Panc1 (cell line): ENCODE results near the gene BRD1. TPM values are rescaled to one million over a fixed set of nuclear protein-coding genes. Genes with fewer than 3 reads are reported as not detected.

Experiments used
- ATAC-seq: fragments of 200-7000 bp; cut with Tn5 transposase; 2 replicates; pipeline ENCODE4 v1.9.1; 2020; ENCODE audit warnings: mild to moderate bottlenecking, moderate library complexity
- BruUV-seq: library from RNA; stranded (reverse); fragments of 400-500 nt; replicated peaks from 2 replicates; lab custom pipeline; 2021; lab: Mats Ljungman, UMichigan
- CTCF ChIA-PET: fragments of 300-600 bp; sonication (Branson Sonifier 250); formaldehyde crosslinking; loops from one replicate; lab custom pipeline; 2022; ENCODE audit warnings: antibody characterized with exemption; lab: Charles Lee
- POLR2A ChIA-PET: fragments of 300-600 bp; sonication (Branson Sonifier 250); formaldehyde crosslinking; loops from one replicate; lab custom pipeline; 2022; ENCODE audit warnings: antibody characterized with exemption; lab: Charles Lee
- DNase-seq: peaks from one replicate; pipeline ENCODE4 v3.0.0-alpha.2; 2010; ENCODE audit warnings: low read depth, low spot score
- H3K27ac ChIP-seq: 2 replicates; pipeline ENCODE4 v1.5.1; 2011; ENCODE audit warnings: mild to moderate bottlenecking, low read length, inconsistent platforms
- H3K27me3 ChIP-seq: fragments of 200-500 bp; sonication (Bioruptor generic); 2 replicates; pipeline ENCODE4 v1.6.0; 2014; ENCODE audit warnings: low read length, inconsistent platforms; ENCODE audit not compliant: control insufficient read depth, insufficient read depth
- H3K36me3 ChIP-seq: fragments of 200-500 bp; sonication (Bioruptor generic); 2 replicates; pipeline ENCODE4 v1.5.1; 2014; ENCODE audit warnings: inconsistent platforms, mild to moderate bottlenecking, low read length, moderate library complexity; ENCODE audit not compliant: control insufficient read depth, insufficient read depth
- H3K4me1 ChIP-seq: 2 replicates; pipeline ENCODE4 v1.5.1; 2011; ENCODE audit warnings: inconsistent platforms, mild to moderate bottlenecking, low read length, moderate library complexity; ENCODE audit not compliant: control insufficient read depth, insufficient read depth
- H3K4me3 ChIP-seq, 2 experiments: 2 replicates each; pipeline ENCODE4 v1.5.1; 2011 to 2012; ENCODE audit warnings: low read depth in 2 of 2, low read length in 2 of 2, mild to moderate bottlenecking in 2 of 2, inconsistent platforms in 1 of 2, moderate library complexity in 1 of 2
- H3K9me3 ChIP-seq: fragments of 200-500 bp; sonication (Bioruptor generic); 2 replicates; pipeline ENCODE4 v1.5.1; 2014; ENCODE audit warnings: low read depth, mild to moderate bottlenecking, inconsistent platforms, low read length, moderate library complexity; ENCODE audit not compliant: control insufficient read depth, insufficient read depth
- POLR2AphosphoS5 ChIP-seq: IDR thresholded peaks from 2 replicates; pipeline ENCODE4 v1.6.1; 2012; ENCODE audit warnings: mild to moderate bottlenecking, low read depth, low read length, moderate library complexity
- SIN3A ChIP-seq: IDR thresholded peaks from 2 replicates; pipeline ENCODE4 v1.6.1; 2012; ENCODE audit warnings: low read depth, mild to moderate bottlenecking, low read length, moderate library complexity, borderline replicate concordance; ENCODE audit not compliant: insufficient read depth
- TCF7L2 ChIP-seq: IDR thresholded peaks from 2 replicates; pipeline ENCODE4 v1.6.1; 2011; ENCODE audit warnings: mild to moderate bottlenecking, low read depth, low read length, inconsistent platforms
- in situ Hi-C: cut with HindIII; loops from 2 replicates; pipeline ENCODE4 v1.10.0; 2016; ENCODE audit warnings: low sequenced_read_pairs, low pct_unique_long_range_greater_than_20kb
- intact Hi-C: fragments of 100-400 bp; cut with micrococcal nuclease; formaldehyde crosslinking; loops from one replicate; pipeline ENCODE4 v1.10.0; 2022; ENCODE audit not compliant: unreplicated experiment
- total RNA-seq: library from RNA; stranded (reverse); gene quantifications from one replicate; pipeline ENCODE4 v1.2.1, GENCODE V29; 2021; ENCODE audit not compliant: unreplicated experiment
- TF ChIP-seq, protein P1 (sequence below): fragments of 450-650 bp; IDR thresholded peaks from 2 replicates; pipeline ENCODE4 v1.5.1; 2017; ENCODE audit warnings: mild to moderate bottlenecking
- TF ChIP-seq, protein P2 (sequence below), 2 experiments: IDR thresholded peaks; 2 replicates each; pipeline ENCODE4 v1.6.1; 2011 to 2012; ENCODE audit warnings: low read depth in 2 of 2, control low read depth in 1 of 2, low read length in 1 of 2, mild to moderate bottlenecking in 1 of 2, moderate library complexity in 1 of 2; ENCODE audit not compliant: insufficient read depth in 1 of 2

Gene BRD1
- total RNA-seq, 1 experiment from 2014 or later = 24.0 TPM

DNA sequence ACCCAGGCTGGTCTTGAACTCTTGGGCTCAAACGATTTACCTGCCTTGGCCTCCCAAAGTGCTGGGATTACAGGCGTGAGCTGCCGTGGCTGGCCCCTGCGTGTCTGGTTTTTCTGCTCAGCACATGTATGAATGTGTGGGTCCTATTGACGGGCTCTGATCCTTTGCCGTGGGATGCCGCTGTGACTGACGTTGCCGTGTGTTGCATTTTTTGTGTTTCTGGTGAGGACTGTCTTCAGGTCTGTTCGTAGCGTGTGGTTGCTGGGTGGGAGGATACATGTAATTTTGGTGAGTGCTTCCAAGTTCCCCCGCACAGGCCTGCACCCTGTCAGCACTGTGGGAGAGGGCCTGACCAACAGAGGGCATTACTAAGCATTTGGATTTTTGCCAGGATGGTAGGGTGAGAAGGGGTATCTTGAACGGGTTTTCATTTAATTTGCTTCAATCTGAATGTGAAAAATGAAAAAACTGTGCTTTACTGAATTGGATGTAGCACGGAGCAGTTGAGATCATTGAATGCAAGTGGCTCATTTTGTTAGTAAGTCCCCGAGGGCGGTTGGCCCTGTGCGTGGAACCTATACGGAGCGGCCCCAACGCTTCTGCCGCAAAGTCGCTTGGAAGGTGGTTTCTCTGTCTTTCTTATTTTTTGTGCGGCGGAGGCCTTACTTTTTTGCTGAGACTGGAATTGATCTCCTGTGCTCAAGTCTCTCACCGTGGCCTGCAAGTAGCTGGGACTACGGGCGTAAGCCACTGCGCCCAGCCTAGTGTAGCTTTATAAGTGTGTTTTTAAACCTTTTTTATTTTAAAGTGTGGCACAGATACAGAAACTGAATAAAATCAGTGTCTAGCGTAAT is 34.2 kb upstream of the BRD1 start:
- Histone ChIP-seq H3K9me3 (peaks cover 8% of the 10 kb centered on the region; the same call in 1 of the 2 replicates), H3K27me3 (no peaks in the 10 kb centered on the region), H3K27ac (no peak overlapping the region), H3K4me1 (peaks cover 13% of the 10 kb centered on the region), H3K4me3 (no peak overlapping the region), H3K36me3 (no peaks in the 10 kb centered on the region)
- in situ Hi-C loops (no loop called here), intact Hi-C loops (no loop called here)
- ATAC-seq (no peak), DNase-seq (no peak)
- ChIA-PET CTCF (interaction anchor here (0.6 kb wide), 1 partner anchor 9 kb away, joined by 5 read pairs; no protein-coding TSS in a partner anchor), POLR2A (no interaction called here)
- TF ChIP-seq TCF7L2 (no peak), SIN3A (no peak)
- BruUV-seq = TSS peak; percentile 49

DNA sequence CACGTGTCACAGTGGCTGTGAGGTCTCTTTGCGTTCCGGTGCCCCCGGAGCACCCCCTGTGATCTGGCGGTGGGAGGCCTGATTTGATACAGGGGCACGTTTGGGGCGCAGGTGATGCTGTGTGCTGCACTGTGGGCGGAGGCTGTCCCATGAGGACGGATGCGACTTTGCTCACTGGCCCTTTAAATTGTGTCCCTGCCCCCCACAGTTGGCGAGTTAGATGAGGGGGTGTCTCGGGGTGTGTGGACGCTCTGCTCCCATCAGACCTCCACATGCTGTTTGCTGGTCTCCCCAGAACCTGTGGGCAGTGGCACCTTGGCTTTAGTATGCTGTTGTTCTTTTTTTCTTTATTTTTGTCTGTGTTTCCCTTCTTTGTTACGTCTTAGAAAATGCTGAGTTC is 31.2 kb upstream of the BRD1 start:
- BruUV-seq = no TSS peak
- POLR2A ChIA-PET = no interaction called here
- TF ChIP-seq SIN3A (no peak), TCF7L2 (no peak), POLR2AphosphoS5 (no peak)
- TF ChIP-seq, protein P1, sequence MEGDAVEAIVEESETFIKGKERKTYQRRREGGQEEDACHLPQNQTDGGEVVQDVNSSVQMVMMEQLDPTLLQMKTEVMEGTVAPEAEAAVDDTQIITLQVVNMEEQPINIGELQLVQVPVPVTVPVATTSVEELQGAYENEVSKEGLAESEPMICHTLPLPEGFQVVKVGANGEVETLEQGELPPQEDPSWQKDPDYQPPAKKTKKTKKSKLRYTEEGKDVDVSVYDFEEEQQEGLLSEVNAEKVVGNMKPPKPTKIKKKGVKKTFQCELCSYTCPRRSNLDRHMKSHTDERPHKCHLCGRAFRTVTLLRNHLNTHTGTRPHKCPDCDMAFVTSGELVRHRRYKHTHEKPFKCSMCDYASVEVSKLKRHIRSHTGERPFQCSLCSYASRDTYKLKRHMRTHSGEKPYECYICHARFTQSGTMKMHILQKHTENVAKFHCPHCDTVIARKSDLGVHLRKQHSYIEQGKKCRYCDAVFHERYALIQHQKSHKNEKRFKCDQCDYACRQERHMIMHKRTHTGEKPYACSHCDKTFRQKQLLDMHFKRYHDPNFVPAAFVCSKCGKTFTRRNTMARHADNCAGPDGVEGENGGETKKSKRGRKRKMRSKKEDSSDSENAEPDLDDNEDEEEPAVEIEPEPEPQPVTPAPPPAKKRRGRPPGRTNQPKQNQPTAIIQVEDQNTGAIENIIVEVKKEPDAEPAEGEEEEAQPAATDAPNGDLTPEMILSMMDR = no peak
- TF ChIP-seq, protein P2, sequence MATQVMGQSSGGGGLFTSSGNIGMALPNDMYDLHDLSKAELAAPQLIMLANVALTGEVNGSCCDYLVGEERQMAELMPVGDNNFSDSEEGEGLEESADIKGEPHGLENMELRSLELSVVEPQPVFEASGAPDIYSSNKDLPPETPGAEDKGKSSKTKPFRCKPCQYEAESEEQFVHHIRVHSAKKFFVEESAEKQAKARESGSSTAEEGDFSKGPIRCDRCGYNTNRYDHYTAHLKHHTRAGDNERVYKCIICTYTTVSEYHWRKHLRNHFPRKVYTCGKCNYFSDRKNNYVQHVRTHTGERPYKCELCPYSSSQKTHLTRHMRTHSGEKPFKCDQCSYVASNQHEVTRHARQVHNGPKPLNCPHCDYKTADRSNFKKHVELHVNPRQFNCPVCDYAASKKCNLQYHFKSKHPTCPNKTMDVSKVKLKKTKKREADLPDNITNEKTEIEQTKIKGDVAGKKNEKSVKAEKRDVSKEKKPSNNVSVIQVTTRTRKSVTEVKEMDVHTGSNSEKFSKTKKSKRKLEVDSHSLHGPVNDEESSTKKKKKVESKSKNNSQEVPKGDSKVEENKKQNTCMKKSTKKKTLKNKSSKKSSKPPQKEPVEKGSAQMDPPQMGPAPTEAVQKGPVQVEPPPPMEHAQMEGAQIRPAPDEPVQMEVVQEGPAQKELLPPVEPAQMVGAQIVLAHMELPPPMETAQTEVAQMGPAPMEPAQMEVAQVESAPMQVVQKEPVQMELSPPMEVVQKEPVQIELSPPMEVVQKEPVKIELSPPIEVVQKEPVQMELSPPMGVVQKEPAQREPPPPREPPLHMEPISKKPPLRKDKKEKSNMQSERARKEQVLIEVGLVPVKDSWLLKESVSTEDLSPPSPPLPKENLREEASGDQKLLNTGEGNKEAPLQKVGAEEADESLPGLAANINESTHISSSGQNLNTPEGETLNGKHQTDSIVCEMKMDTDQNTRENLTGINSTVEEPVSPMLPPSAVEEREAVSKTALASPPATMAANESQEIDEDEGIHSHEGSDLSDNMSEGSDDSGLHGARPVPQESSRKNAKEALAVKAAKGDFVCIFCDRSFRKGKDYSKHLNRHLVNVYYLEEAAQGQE (IDR thresholded peaks at IDR 0.05; ENCODE audit: insufficient read depth in 1 of 2, low read depth in 2 of 2, low read length in 1 of 2) = no peak
- intact Hi-C loops (no loop called here), in situ Hi-C loops (no loop called here)
- Histone ChIP-seq H3K27me3 (no peaks in the 10 kb centered on the region), H3K9me3 (no peaks in the 10 kb centered on the region), H3K36me3 (peaks cover 5% of the 10 kb centered on the region; the same call in 1 of the 2 replicates), H3K4me3 (no peak overlapping the region), H3K4me1 (peaks cover 26% of the 10 kb centered on the region), H3K27ac (no peak overlapping the region)
- DNase-seq (no peak), ATAC-seq (no peak)
- CTCF ChIA-PET = no interaction called here
